Nephron progenitor cell (in vitro differentiated cells): Measurements from ENCODE around the gene SGCG.

Source experiments
- DNase-seq: peaks from one replicate; pipeline ENCODE4 v3.0.0; 2021
- H3K27ac Mint-ChIP-seq: 2 replicates; pipeline ENCODE4 v1.8.0; 2021; ENCODE audit warnings: mild to moderate bottlenecking, moderate library complexity, mixed read lengths
- H3K27me3 Mint-ChIP-seq: 2 replicates; pipeline ENCODE4 v1.8.0; 2021; ENCODE audit warnings: mild to moderate bottlenecking, low read depth, mixed read lengths; ENCODE audit not compliant: poor library complexity
- H3K36me3 Mint-ChIP-seq: 2 replicates; pipeline ENCODE4 v1.8.0; 2021; ENCODE audit warnings: low read depth, mixed read lengths
- H3K4me1 Mint-ChIP-seq: 2 replicates; pipeline ENCODE4 v1.8.0; 2021; ENCODE audit warnings: mixed read lengths
- H3K4me3 Mint-ChIP-seq: 2 replicates; pipeline ENCODE4 v1.8.0; 2021; ENCODE audit warnings: mild to moderate bottlenecking, moderate library complexity, mixed read lengths
- H3K9me3 Mint-ChIP-seq: 2 replicates; pipeline ENCODE4 v1.8.0; 2021; ENCODE audit warnings: mild to moderate bottlenecking, moderate library complexity, mixed read lengths
- CTCF ChIP-seq: fragments of 200-600 bp; sonication (generic); IDR thresholded peaks from 2 replicates; pipeline ENCODE4 v1.5.0; 2021; ENCODE audit warnings: antibody characterized with exemption

The SGCG gene

GRCh38 chr13:23321535-23322241, 140.9 kb downstream of the SGCG start:
- H3K36me3 Mint-ChIP-seq, result no peaks in the 10 kb centered on the region
- H3K27ac Mint-ChIP-seq, result no peak overlapping the region
- no peaks in the 10 kb centered on the region for H3K9me3 Mint-ChIP-seq
- no peak overlapping the region for H3K4me3 Mint-ChIP-seq
- H3K27me3 Mint-ChIP-seq, result no peaks in the 10 kb centered on the region
- no peak for TF ChIP-seq CTCF
- no peak for DNase-seq
- H3K4me1 Mint-ChIP-seq, result peaks cover 20% of the 10 kb centered on the region

- peak overlapping the region; percentile 72 for H3K27ac Mint-ChIP-seq
- H3K9me3 Mint-ChIP-seq, result no peaks in the 10 kb centered on the region
- peaks cover 8% of the 10 kb centered on the region for H3K36me3 Mint-ChIP-seq
- no peak for TF ChIP-seq CTCF
- H3K27me3 Mint-ChIP-seq, result no peaks in the 10 kb centered on the region
- no peak overlapping the region for H3K4me3 Mint-ChIP-seq
- no peak for DNase-seq
- H3K4me1 Mint-ChIP-seq, result peaks cover 20% of the 10 kb centered on the region
These were observed 141.9 kb downstream of the SGCG start for GRCh38 chr13:23322353-23323336.

- H3K4me3 Mint-ChIP-seq, result no peak overlapping the region
These were observed 143.3 kb downstream of the SGCG start for GRCh38 chr13:23323946-23324709.

GRCh38 chr13:23325191-23325590, 144.4 kb downstream of the SGCG start:
- Mint-ChIP-seq H3K27me3 (no peaks in the 10 kb centered on the region), H3K9me3 (peaks cover 7% of the 10 kb centered on the region), H3K36me3 (peaks cover 19% of the 10 kb centered on the region), H3K4me1 (peaks cover 12% of the 10 kb centered on the region), H3K4me3 (no peak overlapping the region), H3K27ac (no peak overlapping the region)
- TF ChIP-seq CTCF, result no peak
- no peak for DNase-seq

More at GRCh38 chr13:23323946-23324709, 143.3 kb downstream of the SGCG start:
- no peaks in the 10 kb centered on the region for H3K9me3 Mint-ChIP-seq
- DNase-seq, result no peak
- H3K27ac Mint-ChIP-seq, result no peak overlapping the region
- H3K4me1 Mint-ChIP-seq, result peaks cover 20% of the 10 kb centered on the region
- H3K27me3 Mint-ChIP-seq, result no peaks in the 10 kb centered on the region
- H3K36me3 Mint-ChIP-seq, result peaks cover 9% of the 10 kb centered on the region
- no peak for TF ChIP-seq CTCF

- no peak for DNase-seq
- Mint-ChIP-seq H3K9me3 (peaks cover 58% of the 10 kb centered on the region), H3K27me3 (peaks cover 4% of the 10 kb centered on the region), H3K4me1 (no peaks in the 10 kb centered on the region), H3K4me3 (no peak overlapping the region), H3K36me3 (peaks cover 71% of the 10 kb centered on the region), H3K27ac (no peak overlapping the region)
- no peak for TF ChIP-seq CTCF
These were observed 149.6 kb downstream of the SGCG start for GRCh38 chr13:23330356-23330755.
